DMS153 treated with DMSO at 0.1 percent for 48 hours (cell line): ENCODE results near the gene TPRN.

Experiments used
- DNase-seq: peaks from one replicate; lab custom pipeline; 2025; ENCODE audit not compliant: unreplicated experiment; lab: John Stamatoyannopoulos, UW

TPRN gene

DNA sequence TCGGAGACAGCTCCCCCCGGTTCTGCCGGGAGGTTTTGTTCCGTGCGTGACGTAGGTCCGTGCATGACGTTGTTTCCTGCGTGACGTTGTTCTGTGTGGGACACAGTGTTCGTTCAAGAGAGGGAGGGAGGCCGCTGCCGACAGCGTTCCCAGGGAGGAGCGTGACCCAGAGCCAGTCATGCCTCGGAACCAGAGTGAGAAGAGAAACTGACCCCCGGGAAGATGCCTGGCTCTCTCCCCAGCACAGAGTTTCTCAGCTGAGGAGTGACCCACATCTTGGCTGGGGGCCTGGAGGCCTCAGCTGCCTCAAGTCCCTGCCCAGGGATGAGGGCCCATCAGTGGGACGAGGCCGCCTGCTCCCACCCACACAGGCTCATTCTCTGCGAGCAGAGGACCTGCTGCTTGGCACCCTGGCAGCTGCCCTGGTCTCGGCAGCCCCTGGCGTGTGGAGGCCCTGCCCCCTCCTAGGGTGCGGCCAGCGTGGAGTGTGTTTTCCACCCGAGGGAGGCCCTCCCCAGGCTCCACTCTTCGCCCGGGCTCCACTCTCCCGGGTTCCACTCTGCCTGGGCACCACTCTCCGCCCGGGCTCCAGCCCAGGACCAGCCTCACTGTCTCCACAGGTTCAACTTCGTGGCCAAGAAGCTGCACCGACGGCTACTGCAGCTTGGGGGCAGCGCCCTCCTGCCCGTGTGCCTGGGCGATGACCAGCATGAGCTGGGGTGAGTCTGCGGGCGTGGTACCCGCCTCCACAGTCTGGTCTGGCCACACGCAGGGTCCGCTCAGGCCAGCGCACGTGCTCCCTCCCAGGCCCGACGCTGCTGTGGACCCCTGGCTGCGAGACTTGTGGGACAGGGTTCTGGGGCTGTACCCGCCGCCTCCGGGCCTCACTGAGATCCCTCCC, 12.9 kb upstream of the TPRN start:
- no peak for DNase-seq

DNA sequence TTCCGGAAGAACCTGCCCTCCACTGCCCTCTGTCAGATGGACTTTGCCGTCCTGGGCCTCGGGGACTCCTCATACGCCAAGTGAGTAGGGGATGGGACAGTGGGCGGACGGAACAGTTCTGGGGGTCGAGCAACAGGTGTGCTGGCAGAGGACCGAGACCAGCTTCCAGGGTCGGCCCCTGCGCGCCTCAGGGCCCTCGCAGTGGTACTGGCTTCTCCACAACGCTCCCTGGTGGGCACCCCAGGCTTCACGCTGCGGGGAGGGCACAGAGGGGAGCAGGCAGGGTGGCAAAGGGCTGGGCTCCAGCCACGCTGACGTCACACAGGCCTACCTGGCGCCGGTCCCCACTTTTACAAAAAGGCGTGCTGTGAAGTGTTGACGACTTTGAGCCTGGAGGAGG, 12.0 kb upstream of the TPRN start:
- DNase-seq: no peak

DNA sequence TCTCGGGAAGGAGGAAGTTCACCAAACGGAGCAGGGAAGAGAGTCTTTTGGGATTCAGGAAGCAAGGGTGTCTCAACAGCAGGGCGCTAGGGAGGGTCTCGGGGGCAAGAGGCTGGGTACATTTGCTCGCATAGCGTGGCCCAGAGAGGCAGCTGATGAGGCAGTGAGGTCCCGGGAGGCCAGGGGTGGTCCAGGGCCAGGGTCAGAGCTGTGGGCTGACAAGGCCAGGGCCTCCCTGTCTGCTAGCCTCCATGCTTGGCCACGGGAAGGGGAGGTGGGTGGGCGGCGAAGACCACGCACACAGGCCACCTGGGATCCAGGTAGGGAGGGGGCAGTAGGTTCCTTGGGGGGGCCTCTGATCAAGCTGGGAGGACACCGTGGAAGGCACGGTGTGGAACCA, 11.0 kb upstream of the TPRN start:
- DNase-seq: no peak

DNA sequence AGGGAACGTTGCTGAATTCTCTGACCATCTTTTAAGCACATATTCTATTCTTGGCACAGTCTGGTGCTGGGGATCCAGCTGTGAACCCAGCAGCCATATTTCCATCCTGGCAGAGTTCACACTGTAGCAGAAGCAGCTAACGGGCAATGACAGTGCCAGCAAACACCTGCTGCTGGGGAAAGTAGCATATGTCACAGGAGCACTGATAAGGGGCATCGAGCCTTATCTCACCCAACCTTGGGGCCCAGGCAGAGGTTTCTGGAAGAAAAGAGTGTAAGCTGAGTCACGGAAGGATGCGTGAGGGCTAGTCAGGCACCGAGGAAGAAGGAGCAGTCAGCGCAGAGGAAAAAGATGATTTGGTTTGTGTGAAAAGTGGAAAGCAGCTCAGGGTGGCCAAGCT, 6.1 kb upstream of the TPRN start:
- no peak for DNase-seq

DNA sequence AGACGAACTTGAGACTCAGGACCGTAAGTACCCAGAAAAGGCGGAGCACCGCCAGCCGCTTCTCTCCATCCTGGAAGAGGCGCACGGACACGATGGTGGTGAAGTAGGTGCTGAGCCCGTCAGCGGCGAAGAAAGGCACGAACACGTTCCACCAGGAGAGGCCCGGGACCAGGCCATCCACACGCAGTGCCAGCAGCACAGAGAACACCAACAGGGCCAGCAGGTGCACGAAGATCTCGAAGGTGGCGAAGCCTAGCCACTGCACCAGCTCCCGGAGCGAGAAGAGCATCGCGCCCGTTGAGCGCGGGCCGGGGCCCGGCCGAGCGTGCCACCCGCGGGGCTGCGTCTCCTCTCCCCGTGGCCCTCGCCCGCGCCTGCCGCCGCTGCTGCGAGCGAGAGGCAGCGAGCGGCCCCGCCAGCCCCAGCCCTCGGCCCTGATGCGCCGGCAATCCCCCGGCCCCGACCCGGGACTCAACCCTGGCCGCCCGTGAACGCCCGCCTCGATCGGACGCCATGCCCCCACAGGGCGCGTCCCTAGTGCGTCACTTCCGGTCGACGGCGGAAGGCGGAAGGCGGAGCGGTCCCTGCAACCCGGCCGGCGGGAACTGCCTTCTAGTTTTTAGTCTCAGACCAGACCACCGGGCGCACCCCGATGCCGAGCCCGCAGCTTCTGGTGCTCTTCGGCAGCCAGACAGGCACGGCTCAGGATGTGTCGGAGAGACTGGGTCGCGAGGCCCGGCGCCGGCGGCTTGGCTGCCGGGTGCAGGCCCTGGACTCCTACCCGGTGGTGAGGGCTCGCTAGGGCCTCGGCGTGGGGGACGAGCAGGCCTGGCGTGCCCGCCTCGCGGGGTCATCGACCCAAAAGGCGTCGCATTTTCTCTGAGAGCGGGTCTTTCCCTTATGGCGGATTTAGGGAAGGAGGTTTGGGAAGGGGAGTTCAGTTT, 4.9 kb upstream of the TPRN start, which contains the start of the genes NDOR1 and TMEM203:
Gene NDOR1 (plus strand): TSS at position 575 of the 944 bp plus-strand sequence. CDS start 78 bp downstream, at position 653.
Gene TMEM203 (minus strand): TSS at position 523 of the 944 bp plus-strand sequence. CDS start 234 bp downstream, at position 289.
- DNase-seq: peak; percentile 59

DNA sequence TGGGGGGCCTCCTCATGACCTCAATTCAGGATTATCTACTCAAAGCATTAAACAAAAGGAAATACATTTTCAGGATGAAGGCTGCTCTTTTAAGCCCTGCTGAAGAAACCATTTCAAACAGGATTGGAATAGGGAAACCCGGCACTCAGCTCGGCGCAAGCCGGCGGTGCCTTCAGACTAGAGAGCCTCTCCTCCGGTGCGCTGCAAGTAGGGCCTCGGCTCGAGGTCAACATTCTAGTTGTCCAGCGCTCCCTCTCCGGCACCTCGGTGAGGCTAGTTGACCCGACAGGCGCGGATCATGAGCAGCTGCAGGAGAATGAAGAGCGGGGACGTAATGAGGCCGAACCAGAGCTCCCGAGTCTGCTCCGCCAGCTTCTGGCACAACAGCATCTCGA, 4.2 kb upstream of the TPRN start:
- no peak for DNase-seq

DNA sequence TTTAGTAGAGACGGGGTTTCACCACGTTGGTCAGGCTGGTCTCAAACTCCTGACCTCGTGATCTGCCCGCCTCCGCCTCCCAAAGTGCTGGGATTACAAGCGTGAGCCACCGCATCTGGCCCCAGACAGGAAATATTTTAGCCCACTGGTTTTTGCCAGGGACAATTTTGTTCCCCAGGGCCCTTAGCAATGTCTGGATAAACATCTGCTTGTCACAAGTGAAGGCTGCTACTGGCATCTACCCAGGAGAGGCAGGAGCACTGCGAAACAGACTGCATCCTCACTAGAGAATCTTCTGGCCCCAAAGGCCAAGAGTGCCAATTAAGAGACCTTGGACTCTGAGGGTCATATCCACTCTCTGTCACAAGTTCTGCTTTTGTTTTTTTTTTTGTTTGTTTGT, 2.4 kb upstream of the TPRN start:
- DNase-seq: no peak

DNA sequence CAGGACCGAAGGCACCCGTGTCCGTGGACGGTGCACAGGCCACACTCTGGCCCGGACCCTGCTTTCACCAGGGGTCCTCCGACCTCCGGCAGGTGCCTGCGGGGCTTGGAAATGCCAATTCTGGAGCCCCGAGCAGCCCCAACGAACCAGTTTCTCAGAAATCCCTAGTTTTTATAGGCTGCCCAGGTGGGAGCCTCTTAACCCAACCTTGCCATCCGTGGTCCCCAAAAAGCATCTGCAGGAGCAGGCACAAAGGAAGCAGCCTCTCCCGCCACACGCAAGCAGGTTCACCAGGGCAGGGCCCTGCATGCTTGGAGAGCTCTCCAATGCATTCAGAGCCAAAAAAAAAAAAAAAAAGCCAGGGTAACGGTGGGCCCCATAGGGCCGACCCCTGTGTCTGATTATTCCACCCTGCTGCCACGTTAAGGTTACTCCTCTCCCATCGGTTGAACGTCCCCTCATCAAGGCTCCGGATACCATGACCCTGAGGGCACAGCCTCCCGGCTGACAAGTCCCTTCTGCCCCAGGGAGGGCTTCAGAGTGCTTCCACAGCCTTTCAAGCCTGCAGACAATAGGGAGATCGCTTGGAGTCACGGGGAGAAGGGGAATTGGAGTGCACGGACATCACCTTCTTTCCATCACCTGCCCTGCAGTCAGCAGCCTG, 796 bp upstream of the TPRN start:
- no peak for DNase-seq

DNA sequence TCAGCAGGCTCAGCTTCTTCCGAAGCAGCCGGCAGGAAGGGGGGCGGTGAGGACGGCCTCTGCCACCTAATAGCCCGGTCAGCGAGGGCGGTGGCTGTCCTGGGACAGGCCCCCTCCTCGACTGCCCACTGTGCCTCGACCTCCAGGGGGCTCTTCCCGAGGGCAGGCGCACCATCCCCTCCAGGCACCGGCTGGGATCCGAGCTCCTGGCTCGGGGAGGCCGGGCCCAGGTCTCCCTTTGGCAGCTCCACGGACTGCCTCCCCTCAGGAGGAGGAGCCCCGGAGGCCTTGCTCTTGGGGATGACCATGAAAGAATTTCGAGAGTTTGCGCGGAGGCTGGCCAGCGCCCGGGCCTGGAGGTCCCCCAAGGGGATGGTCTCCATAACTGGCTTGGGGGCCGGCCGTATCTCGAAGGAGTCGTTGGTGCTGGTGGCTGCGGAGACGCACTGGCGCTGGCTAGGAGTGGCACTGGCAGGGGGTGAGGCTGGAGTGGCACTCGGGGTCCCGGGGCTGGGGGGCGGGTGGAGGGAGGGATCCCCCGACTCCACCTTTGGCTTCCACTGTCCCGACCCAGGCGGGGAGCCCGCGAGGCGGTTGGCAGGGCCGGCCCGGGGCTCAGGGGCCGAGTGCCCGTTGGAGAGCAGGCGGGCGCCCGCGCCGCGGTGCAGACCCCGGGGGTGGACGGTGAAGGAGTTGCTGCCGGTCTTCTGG, 975 bp downstream of the TPRN start:
- no peak for DNase-seq

DNA sequence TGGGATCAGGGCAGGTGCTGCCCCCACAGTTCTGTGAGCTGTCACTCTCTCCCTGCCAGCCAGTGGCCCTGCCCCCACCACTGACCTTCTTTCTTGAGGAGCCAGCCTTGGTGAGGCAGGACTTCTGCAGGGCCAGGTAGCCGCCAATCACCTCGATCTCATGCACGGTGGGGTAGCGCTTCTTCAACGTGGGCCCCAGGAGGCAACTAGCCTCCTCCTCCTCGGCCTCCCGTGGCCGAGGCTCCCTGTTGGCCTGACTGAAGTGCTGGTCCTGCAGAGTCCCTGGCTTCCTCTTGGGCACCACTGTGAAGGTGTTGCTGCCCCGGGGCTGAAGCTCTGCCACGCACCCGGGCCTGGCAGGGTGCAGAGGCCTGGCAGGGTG, 1.6 kb downstream of the TPRN start:
- DNase-seq: no peak

DNA sequence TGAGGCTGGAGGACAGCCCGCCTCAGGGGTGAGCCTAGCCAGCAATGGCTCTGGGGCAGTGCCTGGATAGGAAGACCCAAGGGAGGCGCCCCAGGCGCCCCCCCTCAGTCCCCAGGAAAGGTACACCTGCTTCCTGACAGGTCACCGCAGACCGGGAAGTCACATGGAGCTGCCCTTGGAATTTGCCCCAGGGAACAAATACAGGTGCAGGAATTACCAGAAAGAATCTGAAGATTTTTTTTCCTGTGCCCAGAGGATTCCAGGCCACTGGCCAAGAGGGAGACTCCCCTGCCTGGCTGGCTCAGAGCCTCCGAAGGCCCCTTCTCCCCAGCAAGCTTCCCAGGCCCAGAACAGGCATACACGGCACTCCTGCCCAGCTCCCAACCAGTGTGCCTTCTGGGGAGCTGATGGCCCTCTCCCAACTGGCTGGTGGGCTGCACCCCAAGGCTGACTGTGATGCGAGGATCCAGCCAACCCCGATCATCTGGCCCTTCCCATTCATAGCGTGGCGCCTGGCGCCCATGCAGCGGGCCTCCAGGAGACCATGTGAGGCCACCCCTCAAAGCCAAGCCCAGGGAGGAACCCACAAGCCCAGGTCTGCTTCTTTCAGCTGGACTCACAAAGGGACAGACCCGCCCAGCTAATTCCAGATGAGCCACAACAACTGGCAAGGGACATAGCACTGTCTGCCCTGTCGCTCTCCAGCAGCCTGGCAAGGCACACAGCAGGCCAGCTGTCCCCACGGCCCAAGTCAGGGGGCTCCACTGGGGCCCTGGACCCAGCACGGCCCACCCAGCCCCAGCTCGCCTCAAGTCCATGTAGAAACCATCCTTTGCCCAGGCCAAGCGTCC, 2.3 kb downstream of the TPRN start:
- DNase-seq: no peak

DNA sequence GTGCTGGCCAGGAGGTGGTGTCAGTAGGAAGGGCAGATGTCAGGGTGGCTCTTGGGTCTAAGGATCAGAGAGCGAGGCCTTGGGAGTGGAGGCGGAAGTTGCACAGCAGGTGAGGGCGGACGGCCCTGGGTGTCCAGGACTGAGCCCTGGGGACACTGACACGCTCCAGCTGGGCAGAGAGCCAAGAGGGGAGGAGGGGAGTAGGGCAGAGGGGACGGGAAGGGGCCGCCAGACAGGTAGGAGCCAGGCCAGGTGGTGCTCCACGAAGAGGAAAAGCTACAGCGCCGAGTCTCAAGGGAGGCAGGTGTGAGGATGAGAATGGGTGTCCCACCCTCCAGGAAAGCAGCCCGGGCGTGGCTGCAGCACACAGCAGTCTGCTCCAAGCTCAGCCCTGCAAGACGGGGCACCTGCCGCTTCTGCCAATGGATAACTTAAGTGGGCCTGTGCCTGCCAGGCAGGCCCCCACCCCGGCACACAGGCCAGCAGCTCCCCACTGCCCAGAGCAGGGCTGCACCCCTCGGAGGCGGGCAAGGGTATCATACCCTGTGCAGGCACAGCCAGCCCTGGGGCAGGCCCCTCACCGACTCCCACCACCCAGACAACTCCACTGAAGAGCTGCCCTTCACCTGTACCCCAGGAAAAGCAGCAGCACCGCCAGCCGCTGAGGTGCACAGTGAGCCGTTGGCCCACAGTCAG, 4.9 kb downstream of the TPRN start:
- peak; percentile 98 for DNase-seq

DNA sequence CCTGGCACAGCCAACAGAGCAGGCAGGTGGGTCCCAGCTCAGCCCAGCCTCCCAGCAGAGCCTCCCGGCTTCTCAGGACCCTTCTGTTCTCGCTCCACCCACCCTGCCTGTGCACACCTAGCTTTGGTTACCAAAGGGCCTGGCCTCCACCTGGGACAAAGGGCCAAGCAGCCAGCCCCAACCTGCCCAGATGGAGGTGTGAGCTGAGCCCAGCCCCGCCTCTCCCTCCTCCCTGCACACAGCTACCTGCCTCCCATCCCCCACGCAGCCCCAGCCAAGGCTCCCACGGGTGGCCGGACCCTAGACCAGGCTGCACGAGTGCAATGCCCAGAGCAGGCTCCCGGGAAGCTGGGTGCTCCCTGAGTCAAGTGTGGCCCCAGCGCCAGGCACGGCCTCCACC, 5.6 kb downstream of the TPRN start:
- peak; percentile 78 for DNase-seq

DNA sequence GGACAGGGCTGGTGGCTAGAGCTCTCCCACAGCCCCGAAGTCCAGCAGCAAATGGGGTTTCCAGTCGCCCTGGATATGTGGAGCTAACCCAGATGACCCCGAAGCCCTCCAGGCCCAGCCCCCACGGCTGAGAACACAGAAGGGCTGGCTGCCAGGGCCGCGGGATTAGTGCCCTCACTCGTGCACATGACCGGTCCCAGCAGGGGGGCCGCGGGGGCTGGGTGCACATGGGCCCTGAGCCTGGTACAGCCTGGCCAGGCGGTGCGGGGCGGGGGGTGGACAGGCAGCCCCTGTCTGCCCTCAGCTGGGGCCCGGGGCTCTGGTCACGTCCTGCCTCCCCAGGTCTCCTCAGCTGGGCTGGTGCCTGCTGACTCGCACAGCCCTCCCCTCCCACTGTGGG, 6.2 kb downstream of the TPRN start:
- no peak for DNase-seq

DNA sequence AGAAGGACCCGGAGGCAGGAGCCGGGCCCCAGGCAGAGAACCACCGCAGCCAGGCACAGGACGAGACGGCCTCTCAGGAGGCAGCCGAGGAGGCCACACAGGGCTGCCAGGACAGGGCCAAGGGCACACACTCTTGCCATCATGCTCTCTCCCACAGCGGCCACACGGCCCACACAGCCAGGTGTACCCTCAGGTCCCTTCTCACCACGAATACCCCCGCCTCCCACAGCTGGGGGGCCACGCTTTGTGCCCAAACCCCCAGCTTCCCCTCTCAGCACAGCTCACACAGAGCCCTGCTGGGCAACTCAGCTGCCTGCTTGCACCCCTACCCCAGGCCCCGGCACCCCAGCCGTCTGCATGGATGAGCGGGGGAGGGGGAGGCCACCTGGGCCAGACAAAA, 6.8 kb downstream of the TPRN start:
- no peak for DNase-seq

DNA sequence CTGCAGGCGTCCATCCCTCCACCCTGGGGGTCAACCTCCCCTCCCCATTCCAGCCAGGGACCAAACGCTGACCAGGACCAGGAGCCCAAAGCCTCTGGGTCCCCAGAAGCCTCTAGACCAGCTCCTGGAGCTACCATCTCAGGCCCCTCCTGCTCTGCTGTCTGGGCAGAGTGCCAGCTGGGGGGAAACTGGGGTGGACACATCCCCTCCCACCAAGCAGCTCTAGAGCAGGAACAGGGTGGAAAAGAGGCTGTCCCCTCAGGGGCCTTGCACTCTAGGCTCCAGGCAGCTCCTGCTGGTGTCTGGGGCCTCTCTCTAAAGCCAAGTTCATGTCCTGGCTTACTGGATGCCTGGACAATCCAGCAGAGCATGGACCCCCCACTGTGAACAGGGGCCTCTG, 7.7 kb downstream of the TPRN start:
- DNase-seq: no peak

DNA sequence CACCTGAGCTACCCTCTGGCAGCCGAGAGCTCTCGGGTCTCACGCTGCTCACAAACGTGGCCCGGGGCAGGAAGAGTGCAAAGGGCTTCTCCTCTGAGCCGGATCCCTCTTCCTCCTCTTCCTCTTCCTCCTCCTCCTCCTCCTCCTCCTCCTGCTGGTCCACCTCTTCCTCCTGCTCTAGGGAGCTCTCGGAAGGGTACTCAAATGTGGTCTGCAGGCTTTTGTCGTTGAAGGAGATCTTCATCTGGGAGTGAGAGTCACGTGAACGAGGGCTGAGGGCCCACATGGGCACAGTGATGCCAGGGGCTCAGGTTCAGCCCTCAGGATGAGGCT, 8.1 kb downstream of the TPRN start:
- no peak for DNase-seq

DNA sequence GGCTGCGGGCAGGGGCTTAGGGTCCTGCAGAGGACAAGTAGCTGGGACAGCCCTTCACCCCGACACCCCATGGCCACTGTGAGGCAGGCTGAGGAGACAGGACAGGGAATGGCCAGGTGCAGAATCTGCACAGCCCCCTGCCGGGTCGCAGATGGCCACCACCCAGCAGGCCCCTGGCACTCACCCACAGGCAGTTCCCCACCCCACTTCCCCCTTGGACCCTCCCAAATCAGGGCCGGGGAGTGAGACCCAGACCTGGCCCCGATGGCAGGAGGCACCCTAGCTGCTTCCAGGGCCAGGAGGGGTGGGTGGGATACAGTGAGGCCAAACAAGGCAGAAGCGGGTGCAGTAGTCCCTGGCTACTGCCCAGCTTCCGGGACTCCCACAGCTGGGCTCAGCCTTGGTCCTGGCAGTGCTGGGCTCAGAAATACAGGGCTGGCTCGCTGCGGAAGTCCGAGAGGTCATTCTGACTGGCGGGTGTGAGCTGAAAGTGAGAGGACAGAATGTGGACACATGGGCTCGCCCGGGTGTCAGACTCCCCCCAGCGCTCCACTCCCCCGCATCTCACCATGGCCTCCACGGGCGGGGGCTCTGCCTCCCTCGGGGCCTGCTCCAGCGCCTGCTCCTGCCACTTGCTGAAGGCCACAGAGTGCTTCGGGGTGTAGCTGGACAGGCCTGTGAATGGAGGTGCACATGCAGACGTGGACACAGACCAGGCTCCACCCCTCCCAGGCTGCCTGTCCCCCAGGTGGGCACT, 8.7 kb downstream of the TPRN start:
- no peak for DNase-seq

DNA sequence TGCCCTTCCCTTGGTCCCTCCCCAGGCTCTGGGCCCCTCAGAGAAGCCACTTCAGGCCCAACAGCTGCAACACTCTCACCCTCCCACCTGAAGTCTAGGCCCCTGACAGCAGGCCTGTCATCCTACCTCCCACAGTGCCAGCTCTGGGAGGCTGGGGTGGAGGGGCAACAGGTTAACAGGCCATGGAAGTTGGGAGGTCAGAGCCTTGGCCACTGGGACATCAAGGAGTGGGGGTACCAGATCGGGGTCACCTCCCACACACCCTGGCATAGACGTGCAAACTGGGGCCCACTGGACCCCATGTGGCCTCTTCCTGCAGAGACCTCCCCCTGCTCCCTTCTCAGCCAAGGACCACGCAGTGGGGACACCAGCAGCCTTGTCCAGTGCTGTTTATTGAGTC, 9.3 kb downstream of the TPRN start:
- no peak for DNase-seq
